ENCODE results near the gene PHF10.

DNA sequence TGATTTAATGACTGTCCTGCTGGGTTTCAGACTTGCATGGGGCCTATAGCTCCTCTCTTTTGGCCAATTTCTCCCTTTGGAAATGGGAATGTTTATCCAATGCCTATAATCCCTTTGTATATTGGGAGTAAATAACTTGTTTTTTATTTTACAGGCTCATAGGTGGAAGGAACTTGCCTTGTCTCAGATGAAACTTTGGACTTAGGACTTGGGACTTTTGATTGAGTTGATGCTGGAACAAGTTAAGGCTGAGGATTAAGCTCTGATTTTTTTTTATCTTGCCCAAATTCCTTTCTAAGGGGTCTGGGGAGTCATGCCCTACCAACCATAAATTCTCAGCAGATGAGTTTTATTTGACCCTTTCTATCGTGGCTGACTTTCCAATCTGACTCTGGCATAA is 46.0 kb downstream of the PHF10 start:
- TF ChIP-seq, protein P1, sequence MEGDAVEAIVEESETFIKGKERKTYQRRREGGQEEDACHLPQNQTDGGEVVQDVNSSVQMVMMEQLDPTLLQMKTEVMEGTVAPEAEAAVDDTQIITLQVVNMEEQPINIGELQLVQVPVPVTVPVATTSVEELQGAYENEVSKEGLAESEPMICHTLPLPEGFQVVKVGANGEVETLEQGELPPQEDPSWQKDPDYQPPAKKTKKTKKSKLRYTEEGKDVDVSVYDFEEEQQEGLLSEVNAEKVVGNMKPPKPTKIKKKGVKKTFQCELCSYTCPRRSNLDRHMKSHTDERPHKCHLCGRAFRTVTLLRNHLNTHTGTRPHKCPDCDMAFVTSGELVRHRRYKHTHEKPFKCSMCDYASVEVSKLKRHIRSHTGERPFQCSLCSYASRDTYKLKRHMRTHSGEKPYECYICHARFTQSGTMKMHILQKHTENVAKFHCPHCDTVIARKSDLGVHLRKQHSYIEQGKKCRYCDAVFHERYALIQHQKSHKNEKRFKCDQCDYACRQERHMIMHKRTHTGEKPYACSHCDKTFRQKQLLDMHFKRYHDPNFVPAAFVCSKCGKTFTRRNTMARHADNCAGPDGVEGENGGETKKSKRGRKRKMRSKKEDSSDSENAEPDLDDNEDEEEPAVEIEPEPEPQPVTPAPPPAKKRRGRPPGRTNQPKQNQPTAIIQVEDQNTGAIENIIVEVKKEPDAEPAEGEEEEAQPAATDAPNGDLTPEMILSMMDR (IDR thresholded peaks at IDR 0.05) = no peak
- TF ChIP-seq POLR2A (IDR thresholded peaks at IDR 0.05) = no peak
